HG02588 (cell line): ENCODE data around the gene TOP1.

Experiments used
- ATAC-seq: cut with Tn5 transposase; IDR thresholded peaks from one replicate; pipeline ENCODE4 v1.9.1; 2021; ENCODE audit warnings: mild to moderate bottlenecking, moderate library complexity; ENCODE audit not compliant: unreplicated experiment

TOP1 gene

GRCh38 chr20:41032271-41032670 is 3.6 kb downstream of the TOP1 start:
- no peak for ATAC-seq

- no peak for ATAC-seq
Measured at GRCh38 chr20:41034239-41034638, 5.6 kb downstream of the TOP1 start.

GRCh38 chr20:41035207-41035606 is 6.6 kb downstream of the TOP1 start:
- ATAC-seq = no peak

GRCh38 chr20:41037179-41037578 is 8.6 kb downstream of the TOP1 start:
- no peak for ATAC-seq

- ATAC-seq = no peak
Measured at GRCh38 chr20:41038149-41038877, 9.7 kb downstream of the TOP1 start.

- ATAC-seq = no peak
Measured at GRCh38 chr20:41038878-41039404, 10.3 kb downstream of the TOP1 start.

- ATAC-seq = no peak
Measured at GRCh38 chr20:41040855-41041254, 12.2 kb downstream of the TOP1 start.

- no peak for ATAC-seq
Measured at GRCh38 chr20:41041693-41042092, 13.1 kb downstream of the TOP1 start.

- no peak for ATAC-seq
Measured at GRCh38 chr20:41044409-41045062, 15.9 kb downstream of the TOP1 start.

GRCh38 chr20:41045671-41046070 is 17.0 kb downstream of the TOP1 start:
- no peak for ATAC-seq

- ATAC-seq = no peak
Measured at GRCh38 chr20:41046716-41047115, 18.1 kb downstream of the TOP1 start.

GRCh38 chr20:41047279-41047974 is 18.8 kb downstream of the TOP1 start:
- no peak for ATAC-seq

GRCh38 chr20:41047975-41048305 is 19.3 kb downstream of the TOP1 start:
- no peak for ATAC-seq

- ATAC-seq = no peak
Measured at GRCh38 chr20:41048461-41049301, 20.1 kb downstream of the TOP1 start.

- no peak for ATAC-seq
Measured at GRCh38 chr20:41049451-41049850, 20.8 kb downstream of the TOP1 start.

- no peak for ATAC-seq
Measured at GRCh38 chr20:41050361-41051008, 21.9 kb downstream of the TOP1 start.

- ATAC-seq = no peak
Measured at GRCh38 chr20:41051009-41051825, 22.6 kb downstream of the TOP1 start.

- ATAC-seq = no peak
Measured at GRCh38 chr20:41052742-41053419, 24.3 kb downstream of the TOP1 start.
